Smooth muscle cell (in vitro differentiated cells): Measurements from ENCODE around the gene BAG3. TPM values are rescaled to one million over a fixed set of nuclear protein-coding genes. Genes with fewer than 3 reads are reported as not detected.

ENCODE experiments used
- DNase-seq: peaks from one replicate; lab custom pipeline; 2025; ENCODE audit not compliant: unreplicated experiment; lab: John Stamatoyannopoulos, UW
- H2AFZ ChIP-seq: fragments of 200-600 bp; sonication (generic); 2 replicates; pipeline ENCODE4 v1.6.0; 2016; ENCODE audit warnings: antibody characterized with exemption, low read depth, mild to moderate bottlenecking
- H3F3A ChIP-seq: fragments of 200-600 bp; sonication (generic); 2 replicates; pipeline ENCODE4 v1.6.0; 2017; ENCODE audit warnings: antibody characterized with exemption, low read depth
- H3K27ac ChIP-seq: fragments of 200-600 bp; sonication (generic); 2 replicates; pipeline ENCODE4 v1.5.1; 2016; ENCODE audit warnings: low read depth, mild to moderate bottlenecking
- H3K27me3 ChIP-seq: fragments of 200-600 bp; sonication (generic); 2 replicates; pipeline ENCODE4 v1.6.1; 2016; ENCODE audit warnings: low read depth, mild to moderate bottlenecking
- H3K36me3 ChIP-seq: fragments of 200-600 bp; sonication (generic); 2 replicates; pipeline ENCODE4 v1.5.1; 2016; ENCODE audit warnings: low read depth
- H3K4me1 ChIP-seq: fragments of 200-600 bp; sonication (generic); 2 replicates; pipeline ENCODE4 v1.5.1; 2016; ENCODE audit warnings: low read depth
- H3K4me2 ChIP-seq: fragments of 200-600 bp; sonication (generic); 2 replicates; pipeline ENCODE4 v1.6.0; 2016; ENCODE audit warnings: mild to moderate bottlenecking
- H3K4me3 ChIP-seq: fragments of 200-600 bp; sonication (generic); 2 replicates; pipeline ENCODE4 v1.5.1; 2016; ENCODE audit warnings: mild to moderate bottlenecking
- H3K79me2 ChIP-seq: fragments of 200-600 bp; sonication (generic); 2 replicates; pipeline ENCODE4 v1.6.0; 2016; ENCODE audit warnings: low read depth, mild to moderate bottlenecking
- H3K9ac ChIP-seq: fragments of 200-600 bp; sonication (generic); 2 replicates; pipeline ENCODE4 v1.6.0; 2016; ENCODE audit warnings: low read depth
- H3K9me3 ChIP-seq: fragments of 200-600 bp; sonication (generic); replicated peaks from 2 replicates; pipeline ENCODE4 v1.5.1; 2016; ENCODE audit warnings: low read depth
- H4K20me1 ChIP-seq: fragments of 200-600 bp; sonication (generic); 2 replicates; pipeline ENCODE4 v1.6.0; 2016; ENCODE audit warnings: low read depth
- WGBS: methylation state at CpG from one replicate; pipeline ENCODE4 v1.1.7; 2016; ENCODE audit warnings: low lambda C conversion rate; 5-methylcytosine and 5-hydroxymethylcytosine counted together
- polyA plus RNA-seq: library from polyadenylated mRNA; unstranded; fragments of >200 nt; fragmentation: Nextera tagmentation; extraction: Ambion mirVana; gene quantifications from 2 replicates; pipeline ENCODE4 v1.2.1, GENCODE V29; 2016
- total RNA-seq: library from RNA; depleted of rRNA; stranded (reverse); fragments of >200 nt; gene quantifications from 2 replicates; pipeline ENCODE4 v1.2.3, GENCODE V29; 2014
- TF ChIP-seq, protein P1 (sequence below): fragments of 200-600 bp; sonication (generic); IDR thresholded peaks from 2 replicates; pipeline ENCODE4 v1.5.1; 2017; ENCODE audit warnings: borderline replicate concordance, mild to moderate bottlenecking, antibody characterized with exemption; ENCODE audit not compliant: insufficient read depth, poor library complexity, severe bottlenecking

The BAG3 gene
- total and polyA plus RNA-seq, 2 experiments from 2014 or later: 25.5 to 73.7 TPM

DNA sequence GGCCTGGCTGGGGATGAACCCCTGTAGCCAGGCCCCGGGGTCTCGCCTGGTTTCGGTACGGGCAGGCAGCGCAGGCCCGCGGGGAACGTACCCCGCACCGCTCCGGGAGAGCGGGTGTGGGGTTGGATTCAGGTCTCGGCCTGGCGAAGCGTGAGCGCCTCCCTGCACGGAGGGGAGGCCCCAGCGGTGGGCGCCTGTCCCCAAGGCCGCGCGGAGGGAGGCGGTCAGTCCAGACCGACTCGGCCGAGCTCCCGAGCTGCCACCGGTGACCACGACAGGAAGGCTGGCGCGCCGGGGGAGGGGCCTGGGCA is 74.3 kb downstream of the BAG3 start:
- H3K4me1 ChIP-seq: peaks cover 25% of the 10 kb centered on the region
- no peaks in the 10 kb centered on the region for H3K9me3 ChIP-seq
- DNase-seq: no peak
- H3K79me2 ChIP-seq: peaks cover 10% of the 10 kb centered on the region
- H3K27ac ChIP-seq: peak overlapping the region; percentile 76
- TF ChIP-seq, protein P1, sequence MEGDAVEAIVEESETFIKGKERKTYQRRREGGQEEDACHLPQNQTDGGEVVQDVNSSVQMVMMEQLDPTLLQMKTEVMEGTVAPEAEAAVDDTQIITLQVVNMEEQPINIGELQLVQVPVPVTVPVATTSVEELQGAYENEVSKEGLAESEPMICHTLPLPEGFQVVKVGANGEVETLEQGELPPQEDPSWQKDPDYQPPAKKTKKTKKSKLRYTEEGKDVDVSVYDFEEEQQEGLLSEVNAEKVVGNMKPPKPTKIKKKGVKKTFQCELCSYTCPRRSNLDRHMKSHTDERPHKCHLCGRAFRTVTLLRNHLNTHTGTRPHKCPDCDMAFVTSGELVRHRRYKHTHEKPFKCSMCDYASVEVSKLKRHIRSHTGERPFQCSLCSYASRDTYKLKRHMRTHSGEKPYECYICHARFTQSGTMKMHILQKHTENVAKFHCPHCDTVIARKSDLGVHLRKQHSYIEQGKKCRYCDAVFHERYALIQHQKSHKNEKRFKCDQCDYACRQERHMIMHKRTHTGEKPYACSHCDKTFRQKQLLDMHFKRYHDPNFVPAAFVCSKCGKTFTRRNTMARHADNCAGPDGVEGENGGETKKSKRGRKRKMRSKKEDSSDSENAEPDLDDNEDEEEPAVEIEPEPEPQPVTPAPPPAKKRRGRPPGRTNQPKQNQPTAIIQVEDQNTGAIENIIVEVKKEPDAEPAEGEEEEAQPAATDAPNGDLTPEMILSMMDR: no peak
- peak overlapping the region; percentile 98 for H3K4me3 ChIP-seq
- no peaks in the 10 kb centered on the region for H3K27me3 ChIP-seq
- H3K9ac ChIP-seq: peak overlapping the region; percentile 86
- no peaks in the 10 kb centered on the region for H3K36me3 ChIP-seq
- H3K4me2 ChIP-seq: peak overlapping the region; percentile 91
- 1% methylated on average over 19 of the region's 32 CpGs for whole genome bisulfite sequencing
- no peaks in the 10 kb centered on the region for H4K20me1 ChIP-seq
- peaks cover 10% of the 10 kb centered on the region for H3F3A ChIP-seq
- H2AFZ ChIP-seq: peak overlapping the region; percentile 95

DNA sequence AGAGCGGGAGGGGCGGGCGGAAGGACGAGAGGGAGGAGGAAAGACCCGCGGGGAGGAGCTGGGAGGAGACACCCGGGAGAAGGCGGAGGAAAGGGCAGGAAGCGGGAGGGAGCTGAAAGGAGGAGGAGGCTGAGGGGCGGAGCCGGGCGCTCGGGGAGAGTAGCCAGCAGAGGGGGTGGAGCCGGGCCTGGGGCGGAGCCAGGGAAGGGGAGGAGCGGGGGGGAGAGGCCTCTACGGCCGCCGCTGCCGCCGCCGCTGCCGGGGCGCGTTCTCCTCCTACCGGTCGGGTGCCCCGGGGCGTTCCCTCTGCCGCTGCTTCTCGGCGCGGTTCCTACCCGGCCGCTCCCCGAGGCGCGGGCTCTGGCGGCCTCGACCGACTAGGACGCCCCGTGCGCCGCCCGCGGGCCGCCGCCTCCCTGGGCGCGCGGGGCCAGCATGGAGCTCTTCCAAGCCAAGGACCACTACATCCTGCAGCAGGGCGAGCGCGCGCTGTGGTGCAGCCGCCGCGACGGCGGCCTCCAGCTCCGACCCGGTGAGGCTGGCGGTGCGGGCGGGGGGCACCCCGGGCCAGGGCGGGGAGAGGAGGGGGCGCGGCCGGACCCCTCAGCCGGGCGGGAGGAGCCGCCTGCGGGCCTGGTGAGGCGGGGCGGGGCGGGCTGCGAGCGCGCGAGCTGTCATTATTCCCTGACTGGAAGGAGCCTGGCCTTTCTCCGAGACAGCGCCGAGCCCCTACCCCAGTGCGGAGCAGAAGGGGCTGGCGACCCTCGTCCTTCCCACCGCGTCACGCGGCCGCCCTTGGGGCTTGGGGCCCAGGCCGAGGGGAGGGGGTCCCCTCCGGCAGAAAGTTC is 74.9 kb downstream of the BAG3 start, which contains the start of gene INPP5F:
Gene INPP5F, plus strand, starts transcription at position 223 of the 848 bp plus-strand sequence. Its CDS starts 213 bp downstream, at position 436.
- Histone ChIP-seq H3K36me3 (no peaks in the 10 kb centered on the region), H3K27ac (peak within 1 kb of the TSS; percentile 76), H3F3A (peaks cover 10% of the 10 kb centered on the region), H2AFZ (peak within 1 kb of the TSS; percentile 97), H3K9ac (peak within 1 kb of the TSS; percentile 86), H3K79me2 (peaks cover 11% of the 10 kb centered on the region), H3K4me3 (peak within 1 kb of the TSS; percentile 98), H3K4me2 (peak within 1 kb of the TSS; percentile 92), H3K27me3 (no peaks in the 10 kb centered on the region), H4K20me1 (no peaks in the 10 kb centered on the region), H3K4me1 (peaks cover 25% of the 10 kb centered on the region), H3K9me3 (no peaks in the 10 kb centered on the region)
- 4% methylated on average over 9 of the region's 95 CpGs for WGBS
- TF ChIP-seq, protein P1: peak; percentile 15
- DNase-seq: peak; percentile 96

DNA sequence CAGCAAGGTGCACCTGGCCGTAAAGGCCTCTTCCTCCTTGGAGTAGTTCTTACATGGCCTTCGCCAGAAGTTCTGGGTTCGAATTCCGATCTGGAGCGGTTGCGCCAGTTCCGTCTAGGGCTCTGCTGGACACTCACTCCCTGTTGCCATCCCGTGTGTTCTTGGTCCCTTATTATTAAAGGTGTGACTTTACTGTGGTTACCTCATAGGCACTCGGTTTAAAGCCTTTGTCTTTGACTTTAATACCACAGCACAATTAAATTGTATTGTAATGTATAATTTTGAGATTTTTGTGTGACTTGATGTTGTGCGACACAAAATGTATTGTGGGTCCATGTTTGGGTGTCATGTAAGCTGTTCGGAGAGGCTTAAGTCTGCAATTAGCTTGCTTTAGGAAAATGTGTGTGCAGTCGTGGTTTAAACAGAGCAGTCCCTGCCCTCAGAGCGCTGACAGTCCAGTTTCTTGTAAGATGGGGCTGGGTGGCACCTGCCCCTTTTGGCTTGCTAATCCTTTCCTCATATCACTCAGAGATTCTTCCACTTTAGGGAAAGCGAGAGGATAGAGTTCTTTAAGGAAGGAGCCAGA is 75.6 kb downstream of the BAG3 start:
- H3K9me3 ChIP-seq: no peaks in the 10 kb centered on the region
- peak overlapping the region; percentile 98 for H3K4me3 ChIP-seq
- DNase-seq: no peak
- peak overlapping the region; percentile 97 for H2AFZ ChIP-seq
- 52% methylated on average over 14 of the region's 14 CpGs for WGBS
- peak overlapping the region; percentile 64 for H3K9ac ChIP-seq
- peaks cover 10% of the 10 kb centered on the region for H3F3A ChIP-seq
- H4K20me1 ChIP-seq: no peaks in the 10 kb centered on the region
- H3K4me1 ChIP-seq: peaks cover 25% of the 10 kb centered on the region
- H3K79me2 ChIP-seq: peaks cover 11% of the 10 kb centered on the region
- H3K36me3 ChIP-seq: no peaks in the 10 kb centered on the region
- no peaks in the 10 kb centered on the region for H3K27me3 ChIP-seq
- TF ChIP-seq, protein P1: no peak
- H3K27ac ChIP-seq: no peak overlapping the region
- H3K4me2 ChIP-seq: peak overlapping the region; percentile 92

Other genes with a start within 250 kb of the BAG3 start
- gene RGS10, start 108.7 kb upstream of the BAG3 start, total RNA-seq: 72.5 and 81.1 TPM in 2 replicates
- 31.6 and 40.2 TPM in 2 replicates for gene RGS10, start 108.7 kb upstream of the BAG3 start, polyA plus RNA-seq
- gene TIAL1, start 54.4 kb upstream of the BAG3 start, total RNA-seq: 117 and 118 TPM in 2 replicates
- gene TIAL1, start 54.4 kb upstream of the BAG3 start, polyA plus RNA-seq: 40.0 and 53.6 TPM in 2 replicates
- 106 and 143 TPM in 2 replicates for gene INPP5F, start 74.7 kb downstream of the BAG3 start, total RNA-seq
- gene INPP5F, start 74.7 kb downstream of the BAG3 start, polyA plus RNA-seq: 15.9 and 16.3 TPM in 2 replicates
- 46.2 and 57.4 TPM in 2 replicates for gene MCMBP, start 221.5 kb downstream of the BAG3 start, total RNA-seq
- gene MCMBP, start 221.5 kb downstream of the BAG3 start, polyA plus RNA-seq: 33.2 and 42.5 TPM in 2 replicates
- 33.0 and 35.9 TPM in 2 replicates for gene SEC23IP, start 241.3 kb downstream of the BAG3 start, total RNA-seq
- 39.2 and 49.4 TPM in 2 replicates for gene SEC23IP, start 241.3 kb downstream of the BAG3 start, polyA plus RNA-seq